ENCODE data around the gene ZNF655.
"Not testable (repeated sequence)": the region's sequence is repeated elsewhere in the genome, so short reads cannot be mapped to it uniquely, and the experiment has no call there.

The ZNF655 gene

DNA sequence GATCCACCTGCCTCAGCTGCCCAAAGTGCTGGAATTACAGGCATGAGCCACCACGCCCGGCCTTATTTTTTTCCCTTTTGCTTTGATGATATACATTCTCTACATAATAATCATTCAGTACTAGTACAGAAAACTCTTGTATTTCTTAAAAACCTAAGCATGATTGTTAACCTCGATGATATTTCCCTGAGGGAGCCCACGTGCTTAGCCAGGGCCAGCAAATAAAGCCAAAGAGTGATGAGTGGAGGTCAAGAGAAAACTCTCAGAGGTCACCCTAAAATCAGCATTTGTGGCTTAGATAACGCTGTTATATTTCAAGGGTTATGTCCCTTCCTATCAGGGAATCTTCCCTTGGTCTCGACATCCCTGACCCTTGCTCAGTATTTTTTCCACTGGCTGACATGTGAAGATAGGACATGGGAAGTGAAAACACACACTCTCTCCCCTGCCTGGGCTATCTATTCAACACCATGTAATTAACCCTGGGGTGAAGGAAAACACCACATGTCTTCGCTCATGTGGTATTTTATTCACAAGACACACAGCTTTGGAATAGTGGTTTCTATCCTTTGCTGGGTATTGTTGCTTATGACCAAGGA, 19.1 kb upstream of the ZNF655 start:
- in situ Hi-C loops (cut with HindIII; ENCODE audit: low sequenced_read_pairs), result no loop called here
- DNase-seq (ENCODE audit: low read depth), result no peak
- TF ChIP-seq CTCF (IDR thresholded peaks at IDR 0.05; ENCODE audit: low read depth, low read length, missing control alignments), result no peak
- H3K4me3 ChIP-seq (ENCODE audit: low read depth, low read length), result no peak overlapping the region

- DNase-seq (ENCODE audit: low read depth), result no peak
- no peak overlapping the region for H3K4me3 ChIP-seq (ENCODE audit: low read depth, low read length)
- no peak for TF ChIP-seq CTCF (IDR thresholded peaks at IDR 0.05; ENCODE audit: low read depth, low read length, missing control alignments)
- in situ Hi-C loops (cut with HindIII; ENCODE audit: low sequenced_read_pairs), result no loop called here
Observed at GRCh38 chr7:99540542-99540941, 17.9 kb upstream of the ZNF655 start.

GRCh38 chr7:99541212-99541611, 17.2 kb upstream of the ZNF655 start:
- TF ChIP-seq CTCF (IDR thresholded peaks at IDR 0.05; ENCODE audit: low read depth, low read length, missing control alignments), result no peak
- H3K4me3 ChIP-seq (ENCODE audit: low read depth, low read length), result no peak overlapping the region
- in situ Hi-C loops (cut with HindIII; ENCODE audit: low sequenced_read_pairs), result no loop called here
- no peak for DNase-seq (ENCODE audit: low read depth)

DNA sequence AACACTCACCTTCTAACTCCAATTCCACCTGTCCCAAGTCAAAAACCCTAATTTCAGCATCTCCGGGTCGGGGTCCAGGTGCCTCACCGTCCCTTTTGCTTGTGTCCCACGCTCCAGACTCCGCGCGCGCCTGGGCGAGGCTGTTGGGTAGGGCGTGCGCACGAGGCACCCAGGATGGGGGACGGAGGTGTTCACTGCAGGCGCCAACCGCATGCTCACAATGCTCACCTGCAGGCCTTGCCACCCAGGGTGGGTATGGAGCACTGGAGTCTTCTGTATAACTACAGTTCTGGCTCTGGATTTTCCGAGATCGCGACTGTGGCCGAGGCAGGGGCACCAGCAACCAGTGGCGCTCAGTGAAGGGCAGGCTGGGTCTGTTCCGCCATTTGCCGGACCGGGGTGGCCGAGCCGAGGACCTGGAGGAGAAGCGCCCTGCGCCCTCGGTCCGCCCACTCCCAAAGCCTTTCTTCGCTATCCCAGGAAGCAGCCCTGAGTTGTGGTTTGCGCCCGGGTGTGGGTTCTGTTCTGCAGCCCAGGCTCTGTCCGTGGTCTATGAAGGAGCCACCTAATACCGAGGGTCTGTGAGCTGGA, 15.3 kb upstream of the ZNF655 start:
- no peak overlapping the region for H3K4me3 ChIP-seq (ENCODE audit: low read depth, low read length)
- no peak for DNase-seq (ENCODE audit: low read depth)
- in situ Hi-C loops (cut with HindIII; ENCODE audit: low sequenced_read_pairs), result no loop called here
- TF ChIP-seq CTCF (IDR thresholded peaks at IDR 0.05; ENCODE audit: low read depth, low read length, missing control alignments), result no peak

GRCh38 chr7:99543916-99544315, 14.5 kb upstream of the ZNF655 start:
- no peak for DNase-seq (ENCODE audit: low read depth)
- TF ChIP-seq CTCF (IDR thresholded peaks at IDR 0.05; ENCODE audit: low read depth, low read length, missing control alignments), result no peak
- no peak overlapping the region for H3K4me3 ChIP-seq (ENCODE audit: low read depth, low read length)
- in situ Hi-C loops (cut with HindIII; ENCODE audit: low sequenced_read_pairs), result no loop called here

- H3K4me3 ChIP-seq (ENCODE audit: low read depth, low read length); in situ Hi-C loops (cut with HindIII; ENCODE audit: low sequenced_read_pairs); DNase-seq (ENCODE audit: low read depth): not testable (repeated sequence)
Observed at GRCh38 chr7:99545308-99545707, 13.1 kb upstream of the ZNF655 start.

DNA sequence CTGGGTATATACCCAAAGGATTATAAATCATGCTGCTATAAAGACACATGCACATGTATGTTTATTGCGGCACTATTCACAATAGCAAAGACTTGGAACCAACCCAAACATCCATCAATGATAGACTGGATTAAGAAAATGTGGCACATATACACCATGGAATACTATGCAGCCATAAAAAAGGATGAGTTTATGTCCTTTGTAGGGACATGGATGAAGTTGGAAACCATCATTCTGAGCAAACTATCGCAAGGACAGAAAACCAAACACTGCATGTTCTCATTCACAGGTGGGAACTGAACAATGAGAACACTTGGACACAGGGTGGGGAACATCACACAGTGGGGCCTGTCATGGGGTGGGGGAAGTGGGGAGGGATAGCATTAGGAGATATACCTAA, 8.9 kb upstream of the ZNF655 start:
- H3K4me3 ChIP-seq (ENCODE audit: low read depth, low read length); DNase-seq (ENCODE audit: low read depth); in situ Hi-C loops (cut with HindIII; ENCODE audit: low sequenced_read_pairs): not testable (repeated sequence)

- H3K4me3 ChIP-seq (ENCODE audit: low read depth, low read length), result peak overlapping the region; percentile 87
- no peak for DNase-seq (ENCODE audit: low read depth)
- in situ Hi-C loops (cut with HindIII; ENCODE audit: low sequenced_read_pairs), result no loop called here
- no peak for TF ChIP-seq CTCF (IDR thresholded peaks at IDR 0.05; ENCODE audit: low read depth, low read length, missing control alignments)
Observed at GRCh38 chr7:99551334-99551733, 7.1 kb upstream of the ZNF655 start.

All from astrocyte of the cerebellum (primary cell).